HEK293 (cell line): Measurements from ENCODE around the gene PHPT1.
A peak's percentile ranks its signal among the peaks of the same experiment; 100 is the strongest.
"Not testable (repeated sequence)": the region's sequence is repeated elsewhere in the genome, so short reads cannot be mapped to it uniquely, and the experiment has no call there.

Experiments
- CTCF ChIA-PET: fragments of 350-600 bp; formaldehyde crosslinking; extraction: SDS; loops from one replicate; lab custom pipeline; 2021; ENCODE audit warnings: antibody characterized with exemption; lab: Yijun Ruan, JAX
- POLR2A ChIA-PET: fragments of 300-600 bp; formaldehyde crosslinking; extraction: SDS; loops from one replicate; lab custom pipeline; 2020; ENCODE audit warnings: antibody characterized with exemption, inconsistent platforms; lab: Yijun Ruan, JAX
- H3K27ac ChIP-seq: fragments of 200-500 bp; sonication (Bioruptor generic); 2 replicates; pipeline ENCODE4 v1.5.1; 2014; ENCODE audit warnings: low read depth, low read length, control low read depth, inconsistent platforms; ENCODE audit errors: extremely low read depth
- H3K36me3 ChIP-seq, 2 experiments: fragments of 200-500 bp in 1 of 2; sonication (Bioruptor generic) in 1 of 2; 1 replicate in 1 of 2; 2 replicates in 1 of 2; pipeline ENCODE4 v1.5.1; 2014 to 2017; ENCODE audit warnings: inconsistent platforms in 2 of 2, low read length in 2 of 2; ENCODE audit not compliant: control insufficient read depth in 2 of 2, insufficient read depth in 1 of 2
- H3K4me1 ChIP-seq: fragments of 200-500 bp; sonication (Bioruptor generic); 2 replicates; pipeline ENCODE4 v1.5.1; 2014; ENCODE audit warnings: mild to moderate bottlenecking, low read length, inconsistent platforms; ENCODE audit not compliant: control insufficient read depth, insufficient read depth
- H3K4me3 ChIP-seq: 2 replicates; pipeline ENCODE4 v1.5.1; 2011; ENCODE audit warnings: low read depth, mild to moderate bottlenecking, control low read depth, low read length, moderate library complexity
- H3K9me3 ChIP-seq: fragments of 200-500 bp; sonication (Bioruptor generic); 2 replicates; pipeline ENCODE4 v1.5.1; 2014; ENCODE audit warnings: low read depth, low read length, inconsistent platforms; ENCODE audit not compliant: control insufficient read depth, insufficient read depth
- BCL11B ChIP-seq: fragments of 450-650 bp; formaldehyde crosslinking; IDR thresholded peaks from 2 replicates; pipeline ENCODE4 v1.5.1; 2016; ENCODE audit warnings: low read depth, missing biosample characterization, missing genetic modification characterization
- GLIS1 ChIP-seq: fragments of 450-650 bp; formaldehyde crosslinking; IDR thresholded peaks from 2 replicates; pipeline ENCODE4 v1.5.1; 2016; ENCODE audit warnings: missing biosample characterization, missing genetic modification characterization
- GLIS2 ChIP-seq: fragments of 450-650 bp; formaldehyde crosslinking; IDR thresholded peaks from 2 replicates; pipeline ENCODE4 v1.5.1; 2016; ENCODE audit warnings: missing biosample characterization, missing genetic modification characterization
- HOXC10 ChIP-seq: sonication (generic); formaldehyde crosslinking; IDR thresholded peaks from 2 replicates; pipeline ENCODE4 v1.8.1; 2023; ENCODE audit warnings: mild to moderate bottlenecking, missing genetic modification reagents
- SP7 ChIP-seq: fragments of 450-650 bp; formaldehyde crosslinking; IDR thresholded peaks from 2 replicates; pipeline ENCODE4 v1.5.1; 2016; ENCODE audit warnings: missing biosample characterization, missing genetic modification characterization
- ZBTB1 ChIP-seq: fragments of 450-650 bp; formaldehyde crosslinking; IDR thresholded peaks from 2 replicates; pipeline ENCODE4 v1.5.1; 2016; ENCODE audit warnings: missing biosample characterization, missing genetic modification characterization
- ZBTB20 ChIP-seq: fragments of 450-650 bp; formaldehyde crosslinking; IDR thresholded peaks from 2 replicates; pipeline ENCODE4 v1.5.1; 2016; ENCODE audit warnings: missing biosample characterization, missing genetic modification characterization
- ZBTB8A ChIP-seq: fragments of 450-650 bp; formaldehyde crosslinking; IDR thresholded peaks from 2 replicates; pipeline ENCODE4 v1.5.1; 2016; ENCODE audit warnings: missing biosample characterization, missing genetic modification characterization
- ZIC2 ChIP-seq: fragments of 450-650 bp; formaldehyde crosslinking; IDR thresholded peaks from 2 replicates; pipeline ENCODE4 v1.5.1; 2016; ENCODE audit warnings: missing biosample characterization, missing genetic modification characterization
- ZNF16 ChIP-seq: fragments of 450-650 bp; formaldehyde crosslinking; IDR thresholded peaks from 2 replicates; pipeline ENCODE4 v1.5.1; 2016; ENCODE audit warnings: low read depth, missing biosample characterization, missing genetic modification characterization
- ZNF202 ChIP-seq: fragments of 450-650 bp; formaldehyde crosslinking; IDR thresholded peaks from 2 replicates; pipeline ENCODE4 v1.5.1; 2016; ENCODE audit warnings: missing biosample characterization, missing genetic modification characterization, borderline replicate concordance
- ZNF354C ChIP-seq: fragments of 450-650 bp; formaldehyde crosslinking; IDR thresholded peaks from 2 replicates; pipeline ENCODE4 v1.5.1; 2016; ENCODE audit warnings: missing biosample characterization, missing genetic modification characterization, low read depth, borderline replicate concordance
- ZNF423 ChIP-seq: fragments of 450-650 bp; formaldehyde crosslinking; IDR thresholded peaks from 2 replicates; pipeline ENCODE4 v1.5.1; 2016; ENCODE audit warnings: missing biosample characterization, missing genetic modification characterization
- ZNF473 ChIP-seq: fragments of 450-650 bp; formaldehyde crosslinking; IDR thresholded peaks from 2 replicates; pipeline ENCODE4 v1.5.1; 2017; ENCODE audit warnings: missing biosample characterization, missing genetic modification characterization
- ZNF654 ChIP-seq: fragments of 450-650 bp; formaldehyde crosslinking; IDR thresholded peaks from 2 replicates; pipeline ENCODE4 v1.5.1; 2016; ENCODE audit warnings: low read depth, missing biosample characterization, missing genetic modification characterization
- TF ChIP-seq, protein P1 (sequence below): fragments of 450-650 bp; formaldehyde crosslinking; optimal IDR thresholded peaks from 2 replicates; pipeline ENCODE3; 2016; ENCODE audit warnings: missing biosample characterization, mild to moderate bottlenecking, missing genetic modification characterization
- TF ChIP-seq, protein P2 (sequence below): fragments of 450-650 bp; formaldehyde crosslinking; IDR thresholded peaks from 2 replicates; pipeline ENCODE4 v1.5.1; 2017; ENCODE audit warnings: missing biosample characterization, missing genetic modification characterization
- TF ChIP-seq, protein P3 (sequence below): fragments of 450-650 bp; IDR thresholded peaks from 2 replicates; pipeline ENCODE4 v1.5.1; 2018; ENCODE audit warnings: missing biosample characterization, mild to moderate bottlenecking, missing genetic modification characterization

The PHPT1 gene

DNA sequence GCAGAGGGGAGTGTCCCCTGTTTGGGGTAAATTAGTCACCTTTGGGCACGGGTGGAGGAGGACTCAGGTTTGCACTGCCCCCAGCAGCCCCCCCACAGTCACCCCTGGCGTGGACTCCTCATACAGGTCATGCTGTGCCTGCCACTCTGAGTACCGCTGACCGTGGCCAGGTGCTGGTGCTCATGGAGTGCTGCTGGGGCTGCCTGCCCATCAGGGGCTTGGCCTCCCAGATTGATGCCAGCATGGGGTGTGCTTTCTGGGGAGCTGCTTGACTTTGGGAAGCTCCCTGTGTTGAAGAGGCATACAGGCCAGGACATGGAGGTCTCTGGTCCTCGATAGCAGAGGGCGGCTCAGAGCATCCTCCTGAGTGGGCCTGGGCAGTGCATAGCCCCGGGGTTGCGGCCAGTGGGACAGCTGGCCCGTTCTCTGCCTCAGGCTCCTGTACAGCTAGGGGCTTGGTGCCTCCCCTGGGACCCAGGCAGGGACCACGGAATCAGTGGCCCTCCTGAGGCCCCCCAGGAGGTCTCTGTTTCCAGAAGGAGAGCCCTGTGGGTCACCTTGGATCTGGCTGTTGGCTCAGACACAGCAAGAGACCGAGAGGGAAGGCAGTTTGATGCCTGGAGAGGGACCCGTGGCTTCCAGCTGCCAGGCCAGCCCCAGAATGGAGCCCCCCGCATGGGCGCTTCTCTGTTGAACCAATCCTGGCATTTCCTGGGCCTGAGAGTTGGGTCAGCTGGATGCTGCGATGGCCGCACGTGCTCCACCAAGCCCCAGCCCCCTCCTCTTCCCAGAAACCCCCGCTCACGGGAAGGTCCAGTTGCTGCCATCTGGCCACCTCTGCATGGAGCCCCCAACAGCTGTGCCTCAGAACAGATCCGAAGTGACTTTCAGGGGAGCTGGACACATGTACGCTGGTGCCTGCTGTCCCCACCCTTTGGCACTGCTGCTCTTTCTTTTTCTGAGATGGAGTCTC is 13.0 kb upstream of the PHPT1 start:
- CTCF ChIA-PET, result interaction anchor here (1.6 to 1.8 kb wide), 2 partner anchors 44 to 199 kb away, joined by 5 to 7 read pairs; no protein-coding TSS in a partner anchor
- POLR2A ChIA-PET, result interaction anchor here (0.6 to 1.7 kb wide), 3 partner anchors 11 to 36 kb away, joined by 3 to 4 read pairs (median 3); no protein-coding TSS in a partner anchor
- no peak overlapping the region for H3K27ac ChIP-seq

DNA sequence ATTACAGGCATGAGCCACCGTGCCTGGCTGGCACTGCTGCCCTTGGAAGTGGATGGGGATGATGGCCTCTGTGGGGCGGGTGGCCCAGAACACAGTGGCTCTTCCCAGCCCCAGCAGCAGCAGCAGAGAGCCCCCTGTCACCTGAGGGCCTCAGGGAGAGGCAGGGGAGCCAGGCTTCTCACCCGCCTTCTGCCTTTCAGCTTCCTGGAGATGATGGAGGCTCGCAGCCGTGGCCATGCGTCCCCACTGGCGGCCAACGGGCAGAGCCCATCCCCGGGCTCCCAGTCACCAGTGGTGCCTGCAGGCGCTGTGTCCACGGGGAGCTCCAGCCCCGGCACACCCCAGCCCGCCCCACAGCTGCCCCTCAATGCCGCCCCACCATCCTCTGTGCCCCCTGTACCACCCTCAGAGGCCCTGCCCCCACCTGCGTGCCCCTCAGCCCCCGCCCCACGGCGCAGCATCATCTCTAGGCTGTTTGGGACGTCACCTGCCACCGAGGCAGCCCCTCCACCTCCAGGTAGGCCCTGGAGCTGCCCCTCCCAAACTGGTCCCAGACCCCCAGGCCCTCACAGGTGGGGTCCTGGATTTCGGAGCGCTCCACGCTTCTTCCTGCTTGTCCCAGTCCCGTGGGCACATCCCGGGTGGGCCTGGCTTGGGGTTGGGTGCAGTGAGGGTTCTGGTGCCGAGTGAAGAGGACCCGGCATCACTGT is 11.9 kb upstream of the PHPT1 start:
- POLR2A ChIA-PET, result no interaction called here
- CTCF ChIA-PET, result no interaction called here
- Histone ChIP-seq H3K9me3 (no peaks in the 10 kb centered on the region), H3K4me1 (0 out of 2 replicates have a peak, but pooled peaks cover 5% of the 10 kb centered on the region), H3K27ac (no peak overlapping the region), H3K4me3 (no peak overlapping the region), H3K36me3 (peaks cover 0 to 49% of the 10 kb centered on the region in 2 experiments; a peak in 2 of 3 replicates)
- TF ChIP-seq ZBTB1 (tag by site-specific recombination), result no peak
- no peak for TF ChIP-seq ZNF202
- TF ChIP-seq ZNF16 (tag by site-specific recombination), result no peak
- TF ChIP-seq HOXC10 (CRISPR knock-in tag), result no peak
- TF ChIP-seq, protein P1, sequence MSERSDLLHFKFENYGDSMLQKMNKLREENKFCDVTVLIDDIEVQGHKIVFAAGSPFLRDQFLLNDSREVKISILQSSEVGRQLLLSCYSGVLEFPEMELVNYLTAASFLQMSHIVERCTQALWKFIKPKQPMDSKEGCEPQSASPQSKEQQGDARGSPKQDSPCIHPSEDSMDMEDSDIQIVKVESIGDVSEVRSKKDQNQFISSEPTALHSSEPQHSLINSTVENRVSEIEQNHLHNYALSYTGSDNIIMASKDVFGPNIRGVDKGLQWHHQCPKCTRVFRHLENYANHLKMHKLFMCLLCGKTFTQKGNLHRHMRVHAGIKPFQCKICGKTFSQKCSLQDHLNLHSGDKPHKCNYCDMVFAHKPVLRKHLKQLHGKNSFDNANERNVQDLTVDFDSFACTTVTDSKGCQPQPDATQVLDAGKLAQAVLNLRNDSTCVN (tag by site-specific recombination), result no peak
- TF ChIP-seq ZNF473 (tag by site-specific recombination), result no peak
- TF ChIP-seq ZBTB20 (tag by site-specific recombination), result no peak
- no peak for TF ChIP-seq ZNF654
- no peak for TF ChIP-seq SP7 (tag by site-specific recombination)
- TF ChIP-seq, protein P2, sequence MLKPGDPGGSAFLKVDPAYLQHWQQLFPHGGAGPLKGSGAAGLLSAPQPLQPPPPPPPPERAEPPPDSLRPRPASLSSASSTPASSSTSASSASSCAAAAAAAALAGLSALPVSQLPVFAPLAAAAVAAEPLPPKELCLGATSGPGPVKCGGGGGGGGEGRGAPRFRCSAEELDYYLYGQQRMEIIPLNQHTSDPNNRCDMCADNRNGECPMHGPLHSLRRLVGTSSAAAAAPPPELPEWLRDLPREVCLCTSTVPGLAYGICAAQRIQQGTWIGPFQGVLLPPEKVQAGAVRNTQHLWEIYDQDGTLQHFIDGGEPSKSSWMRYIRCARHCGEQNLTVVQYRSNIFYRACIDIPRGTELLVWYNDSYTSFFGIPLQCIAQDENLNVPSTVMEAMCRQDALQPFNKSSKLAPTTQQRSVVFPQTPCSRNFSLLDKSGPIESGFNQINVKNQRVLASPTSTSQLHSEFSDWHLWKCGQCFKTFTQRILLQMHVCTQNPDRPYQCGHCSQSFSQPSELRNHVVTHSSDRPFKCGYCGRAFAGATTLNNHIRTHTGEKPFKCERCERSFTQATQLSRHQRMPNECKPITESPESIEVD, result no peak

More for the DNA sequence above, 13.0 kb upstream of the PHPT1 start:
- Histone ChIP-seq H3K4me1 (0 out of 2 replicates have a peak, but pooled peaks cover 2% of the 10 kb centered on the region), H3K9me3 (no peaks in the 10 kb centered on the region), H3K4me3 (no peak overlapping the region), H3K36me3 (peaks cover 0 to 60% of the 10 kb centered on the region in 2 experiments; a peak in 2 of 3 replicates)
- peak; percentile 92 for TF ChIP-seq ZIC2 (tag by site-specific recombination)
- TF ChIP-seq BCL11B (tag by site-specific recombination), result no peak
- TF ChIP-seq, protein P3, sequence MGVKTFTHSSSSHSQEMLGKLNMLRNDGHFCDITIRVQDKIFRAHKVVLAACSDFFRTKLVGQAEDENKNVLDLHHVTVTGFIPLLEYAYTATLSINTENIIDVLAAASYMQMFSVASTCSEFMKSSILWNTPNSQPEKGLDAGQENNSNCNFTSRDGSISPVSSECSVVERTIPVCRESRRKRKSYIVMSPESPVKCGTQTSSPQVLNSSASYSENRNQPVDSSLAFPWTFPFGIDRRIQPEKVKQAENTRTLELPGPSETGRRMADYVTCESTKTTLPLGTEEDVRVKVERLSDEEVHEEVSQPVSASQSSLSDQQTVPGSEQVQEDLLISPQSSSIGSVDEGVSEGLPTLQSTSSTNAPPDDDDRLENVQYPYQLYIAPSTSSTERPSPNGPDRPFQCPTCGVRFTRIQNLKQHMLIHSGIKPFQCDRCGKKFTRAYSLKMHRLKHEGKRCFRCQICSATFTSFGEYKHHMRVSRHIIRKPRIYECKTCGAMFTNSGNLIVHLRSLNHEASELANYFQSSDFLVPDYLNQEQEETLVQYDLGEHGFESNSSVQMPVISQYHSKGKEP (tag by site-specific recombination), result no peak
- peak; percentile 51; the same call in 1 of the 2 replicates for TF ChIP-seq GLIS2 (tag by site-specific recombination)
- no peak for TF ChIP-seq ZNF354C
- TF ChIP-seq GLIS1 (tag by site-specific recombination), result peak; percentile 87
- no peak for TF ChIP-seq ZNF423 (tag by site-specific recombination)
- TF ChIP-seq ZBTB8A (tag by site-specific recombination), result no peak

DNA sequence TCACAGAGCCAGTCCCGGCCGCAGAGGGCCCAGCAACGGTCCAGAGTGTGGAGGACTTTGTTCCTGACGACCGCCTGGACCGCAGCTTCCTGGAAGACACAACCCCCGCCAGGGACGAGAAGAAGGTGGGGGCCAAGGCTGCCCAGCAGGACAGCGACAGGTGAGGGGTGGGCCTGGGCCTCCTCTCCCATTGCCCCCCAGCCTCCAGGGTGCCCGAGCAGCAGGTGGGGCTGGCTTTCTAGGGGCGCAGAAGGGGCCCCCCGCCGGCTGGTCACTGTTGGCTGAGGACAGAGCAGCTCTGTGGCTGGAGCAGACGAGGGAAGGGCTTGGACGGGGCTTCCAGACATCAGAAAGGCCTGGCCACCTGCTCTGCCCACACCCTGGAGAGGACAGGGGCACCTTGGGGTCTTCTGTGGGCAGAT is 11.3 kb upstream of the PHPT1 start:
- H3K4me1 ChIP-seq, H3K4me3 ChIP-seq, CTCF ChIA-PET, H3K9me3 ChIP-seq, H3K27ac ChIP-seq, POLR2A ChIA-PET: not testable (repeated sequence)
- peaks cover 0 to 44% of the 10 kb centered on the region in 2 experiments; a peak in 2 of 3 replicates for H3K36me3 ChIP-seq
